Measurements from ENCODE around the gene TGFBR2. TPM values are rescaled to one million over a fixed set of nuclear protein-coding genes. Genes with fewer than 3 reads are reported as not detected.

The TGFBR2 gene
- total RNA-seq, 1 donor from 2014 or later, result 68.7 TPM

- Mint-ChIP-seq H3K9me3 (ENCODE audit: unreplicated experiment) (no peaks in the 10 kb centered on the region), H3K27me3 (ENCODE audit: unreplicated experiment) (peaks cover 3% of the 10 kb centered on the region), H3K27ac (ENCODE audit: unreplicated experiment) (no peak overlapping the region), H3K4me1 (ENCODE audit: unreplicated experiment) (peaks cover 8% of the 10 kb centered on the region), H3K36me3 (ENCODE audit: low read depth, unreplicated experiment) (no peaks in the 10 kb centered on the region), H3K4me3 (ENCODE audit: unreplicated experiment) (no peak overlapping the region)
- no peak for TF ChIP-seq CTCF (IDR thresholded peaks at IDR 0.05; ENCODE audit: unreplicated experiment)
- no peak for DNase-seq (ENCODE audit: low spot score)
These were observed 7.5 kb upstream of the TGFBR2 start for GRCh38 chr3:30598668-30599545.

GRCh38 chr3:30600572-30600971, 5.8 kb upstream of the TGFBR2 start:
- Mint-ChIP-seq H3K36me3 (ENCODE audit: low read depth, unreplicated experiment) (no peaks in the 10 kb centered on the region), H3K4me3 (ENCODE audit: unreplicated experiment) (no peak overlapping the region), H3K9me3 (ENCODE audit: unreplicated experiment) (no peaks in the 10 kb centered on the region), H3K4me1 (ENCODE audit: unreplicated experiment) (peaks cover 25% of the 10 kb centered on the region), H3K27me3 (ENCODE audit: unreplicated experiment) (peaks cover 3% of the 10 kb centered on the region), H3K27ac (ENCODE audit: unreplicated experiment) (no peak overlapping the region)
- TF ChIP-seq CTCF (IDR thresholded peaks at IDR 0.05; ENCODE audit: unreplicated experiment), result no peak
- no peak for DNase-seq (ENCODE audit: low spot score)

- H3K27me3 Mint-ChIP-seq (ENCODE audit: unreplicated experiment), result peaks cover 9% of the 10 kb centered on the region
- DNase-seq (ENCODE audit: low spot score), result no peak
- TF ChIP-seq CTCF (IDR thresholded peaks at IDR 0.05; ENCODE audit: unreplicated experiment), result no peak
- H3K9me3 Mint-ChIP-seq (ENCODE audit: unreplicated experiment), result no peaks in the 10 kb centered on the region
- peaks cover 5% of the 10 kb centered on the region for H3K36me3 Mint-ChIP-seq (ENCODE audit: low read depth, unreplicated experiment)
- no peak overlapping the region for H3K4me3 Mint-ChIP-seq (ENCODE audit: unreplicated experiment)
- H3K27ac Mint-ChIP-seq (ENCODE audit: unreplicated experiment), result no peak overlapping the region
- peaks cover 26% of the 10 kb centered on the region for H3K4me1 Mint-ChIP-seq (ENCODE audit: unreplicated experiment)
These were observed 3.5 kb upstream of the TGFBR2 start for GRCh38 chr3:30602946-30603345.

- TF ChIP-seq CTCF (IDR thresholded peaks at IDR 0.05; ENCODE audit: unreplicated experiment), result no peak
- Mint-ChIP-seq H3K27me3 (ENCODE audit: unreplicated experiment) (peaks cover 9% of the 10 kb centered on the region), H3K4me3 (ENCODE audit: unreplicated experiment) (no peak overlapping the region), H3K4me1 (ENCODE audit: unreplicated experiment) (peaks cover 35% of the 10 kb centered on the region), H3K9me3 (ENCODE audit: unreplicated experiment) (no peaks in the 10 kb centered on the region), H3K27ac (ENCODE audit: unreplicated experiment) (no peak overlapping the region), H3K36me3 (ENCODE audit: low read depth, unreplicated experiment) (peaks cover 11% of the 10 kb centered on the region)
- DNase-seq (ENCODE audit: low spot score), result no peak
These were observed 2.3 kb upstream of the TGFBR2 start for GRCh38 chr3:30604093-30604492.

GRCh38 chr3:30604558-30604957, 1.8 kb upstream of the TGFBR2 start:
- no peak for TF ChIP-seq CTCF (IDR thresholded peaks at IDR 0.05; ENCODE audit: unreplicated experiment)
- Mint-ChIP-seq H3K4me3 (ENCODE audit: unreplicated experiment) (peak overlapping the region; percentile 11), H3K4me1 (ENCODE audit: unreplicated experiment) (peaks cover 37% of the 10 kb centered on the region), H3K36me3 (ENCODE audit: low read depth, unreplicated experiment) (peaks cover 11% of the 10 kb centered on the region), H3K27me3 (ENCODE audit: unreplicated experiment) (peaks cover 9% of the 10 kb centered on the region), H3K9me3 (ENCODE audit: unreplicated experiment) (no peaks in the 10 kb centered on the region), H3K27ac (ENCODE audit: unreplicated experiment) (no peak overlapping the region)
- DNase-seq (ENCODE audit: low spot score), result no peak
